Measurements from ENCODE around the gene CAMTA1. TPM values are rescaled to one million over a fixed set of nuclear protein-coding genes. Genes with fewer than 3 reads are reported as not detected.
A peak's percentile ranks its signal among the peaks of the same experiment; 100 is the strongest.

CAMTA1 gene
- polyA plus RNA-seq, 1 donor (not counting 4 experiments of a cell fraction or from before 2014, with no cell fraction given): 51.4 TPM

GRCh38 chr1:6961905-6962477 lies 176.7 kb downstream of the CAMTA1 start:
- TF ChIP-seq EZH2 (IDR thresholded peaks at IDR 0.05; ENCODE audit: low read length): no peak
- no peak for TF ChIP-seq CTCF (optimal IDR thresholded peaks at IDR 0.05 in 1 of 3, IDR thresholded peaks at IDR 0.05 in 1 of 3, conservative IDR thresholded peaks at IDR 0.05 in 1 of 3; ENCODE audit: extremely low read depth in 1 of 3, insufficient read depth in 2 of 3, low read length in 3 of 3)
- no peak overlapping the region for H3K27ac ChIP-seq (ENCODE audit: control insufficient read depth, insufficient read depth, low read length)
- dilution Hi-C loops (cut with MboI; ENCODE audit: extremely low pct_ligation_motif_present, low sequenced_read_pairs): no loop called here

GRCh38 chr1:6962478-6962995 lies 177.3 kb downstream of the CAMTA1 start:
- peaks cover 44% of the 10 kb centered on the region for H3K27me3 ChIP-seq (ENCODE audit: control insufficient read depth, extremely low read depth, insufficient read depth, low read length)
- H3K9ac ChIP-seq (ENCODE audit: control insufficient read depth, extremely low read depth, insufficient read depth, low read length): no peak overlapping the region
- no peaks in the 10 kb centered on the region for H3K36me3 ChIP-seq (ENCODE audit: control insufficient read depth in 2 of 2, extremely low read depth in 1 of 2, insufficient read depth in 2 of 2, low read length in 2 of 2)
- DNase-seq (ENCODE audit: low read depth, low spot score): no peak
- H4K20me1 ChIP-seq (ENCODE audit: control insufficient read depth, extremely low read depth, insufficient read depth, low read length): no peaks in the 10 kb centered on the region
- H3K27ac ChIP-seq (ENCODE audit: control insufficient read depth, insufficient read depth, low read length): no peak overlapping the region
- no peak overlapping the region for H3K4me2 ChIP-seq (ENCODE audit: control insufficient read depth, extremely low read depth, insufficient read depth, low read depth, low read length)
- H3K9me3 ChIP-seq (ENCODE audit: control insufficient read depth, low read depth, low read length): no peaks in the 10 kb centered on the region
- no peak overlapping the region for H3K4me3 ChIP-seq (ENCODE audit: control insufficient read depth in 2 of 3, extremely low read depth in 1 of 3, insufficient read depth in 2 of 3, low read depth in 1 of 3, low read length in 3 of 3)
- no peak for FAIRE-seq
- dilution Hi-C loops (cut with MboI; ENCODE audit: extremely low pct_ligation_motif_present, low sequenced_read_pairs): no loop called here
- TF ChIP-seq CTCF (optimal IDR thresholded peaks at IDR 0.05 in 1 of 3, IDR thresholded peaks at IDR 0.05 in 1 of 3, conservative IDR thresholded peaks at IDR 0.05 in 1 of 3; ENCODE audit: extremely low read depth in 1 of 3, insufficient read depth in 2 of 3, low read length in 3 of 3) (no peak), EZH2 (IDR thresholded peaks at IDR 0.05; ENCODE audit: low read length) (no peak)
- no peaks in the 10 kb centered on the region for H3K9me1 ChIP-seq (ENCODE audit: control insufficient read depth, extremely low read depth, insufficient read depth, low read length)
- H3K79me2 ChIP-seq (ENCODE audit: control insufficient read depth, insufficient read depth, low read length): no peaks in the 10 kb centered on the region
- peaks cover 2% of the 10 kb centered on the region for H3K4me1 ChIP-seq (ENCODE audit: control insufficient read depth, extremely low read depth, insufficient read depth, low read length)
- peak overlapping the region; percentile 12 for H2AFZ ChIP-seq (ENCODE audit: control insufficient read depth, low read length)

More at GRCh38 chr1:6961905-6962477, 176.7 kb downstream of the CAMTA1 start:
- Histone ChIP-seq H3K4me2 (ENCODE audit: control insufficient read depth, extremely low read depth, insufficient read depth, low read depth, low read length) (no peak overlapping the region), H3K4me1 (ENCODE audit: control insufficient read depth, extremely low read depth, insufficient read depth, low read length) (no peaks in the 10 kb centered on the region), H3K9me1 (ENCODE audit: control insufficient read depth, extremely low read depth, insufficient read depth, low read length) (no peaks in the 10 kb centered on the region), H3K9ac (ENCODE audit: control insufficient read depth, extremely low read depth, insufficient read depth, low read length) (no peak overlapping the region), H4K20me1 (ENCODE audit: control insufficient read depth, extremely low read depth, insufficient read depth, low read length) (no peaks in the 10 kb centered on the region), H3K9me3 (ENCODE audit: control insufficient read depth, low read depth, low read length) (no peaks in the 10 kb centered on the region), H2AFZ (ENCODE audit: control insufficient read depth, low read length) (no peak overlapping the region), H3K27me3 (ENCODE audit: control insufficient read depth, extremely low read depth, insufficient read depth, low read length) (peaks cover 46% of the 10 kb centered on the region), H3K36me3 (ENCODE audit: control insufficient read depth in 2 of 2, extremely low read depth in 1 of 2, insufficient read depth in 2 of 2, low read length in 2 of 2) (no peaks in the 10 kb centered on the region), H3K4me3 (ENCODE audit: control insufficient read depth in 2 of 3, extremely low read depth in 1 of 3, insufficient read depth in 2 of 3, low read depth in 1 of 3, low read length in 3 of 3) (no peak overlapping the region), H3K79me2 (ENCODE audit: control insufficient read depth, insufficient read depth, low read length) (no peaks in the 10 kb centered on the region)
- no peak for DNase-seq (ENCODE audit: low read depth, low spot score)
- no peak for FAIRE-seq

Measured in keratinocyte (primary cell).